Tibial nerve (tissue), 4 donors: ENCODE measurements around the gene CACNA1S. TPM values are rescaled to one million over a fixed set of nuclear protein-coding genes. Genes with fewer than 3 reads are reported as not detected.

Experiments used
- DNase-seq, 2 donors: peaks; one replicate each; pipeline ENCODE4 v3.0.0-alpha.2; 2019; ENCODE audit warnings: low spot score in 2 of 2
- H3K27ac ChIP-seq, 4 donors: fragments of 200-600 bp; sonication (generic) in 3 of 4; one replicate each; pipeline ENCODE4 v1.5.1; 2017 to 2019; ENCODE audit warnings: mild to moderate bottlenecking in 1 of 4
- H3K27me3 ChIP-seq, 2 donors: fragments of 200-600 bp; sonication (generic) in 1 of 2; one replicate each; pipeline versions ENCODE4 v1.5.1 to v1.6.0; 2017 to 2019
- H3K36me3 ChIP-seq, 3 donors: fragments of 200-600 bp; sonication (generic); one replicate each; pipeline ENCODE4 v1.5.1; 2018 to 2019
- H3K4me1 ChIP-seq, 4 donors: fragments of 200-600 bp; sonication (generic) in 3 of 4; one replicate each; pipeline ENCODE4 v1.5.1; 2017 to 2019
- H3K4me3 ChIP-seq, 4 donors: fragments of 200-600 bp; sonication (generic) in 3 of 4; one replicate each; pipeline ENCODE4 v1.5.1; 2017 to 2019; ENCODE audit warnings: mild to moderate bottlenecking in 1 of 4, moderate library complexity in 1 of 4
- H3K9me3 ChIP-seq, 4 donors: fragments of 200-600 bp; sonication (generic) in 3 of 4; one replicate each; pipeline ENCODE4 v1.5.1; 2017 to 2019
- EP300 ChIP-seq, 2 donors: sonication (generic); formaldehyde crosslinking; IDR thresholded peaks; one replicate each; pipeline ENCODE4 v1.6.1; 2017; ENCODE audit warnings: antibody characterized with exemption in 2 of 2, mild to moderate bottlenecking in 1 of 2
- POLR2A ChIP-seq, 2 donors: fragments of 450-650 bp; IDR thresholded peaks; one replicate each; pipeline ENCODE4 v1.6.1; 2017; ENCODE audit warnings: antibody characterized with exemption in 2 of 2, mild to moderate bottlenecking in 2 of 2, moderate library complexity in 2 of 2
- WGBS, 2 donors: methylation state at CpG; one replicate each; pipeline ENCODE4 v1.1.5; 2018; 5-methylcytosine and 5-hydroxymethylcytosine counted together
- total RNA-seq, 4 donors: library from RNA; depleted of rRNA; stranded (reverse); fragments of >200 nt; gene quantifications; one replicate each; pipeline ENCODE4 v1.1.0, GENCODE V29; 2016
- TF ChIP-seq, protein P1 (sequence below), 5 experiments: fragments of 200-600 bp in 3 of 5; fragments of 450-650 bp in 2 of 5; sonication (generic) in 3 of 5; IDR thresholded peaks; one replicate each; pipeline ENCODE4 v1.5.1; 2016 to 2019; ENCODE audit warnings: antibody characterized with exemption in 5 of 5, mild to moderate bottlenecking in 3 of 5, moderate library complexity in 2 of 5

The CACNA1S gene
- total RNA-seq, 4 donors from 2014 or later, result not detected

DNA sequence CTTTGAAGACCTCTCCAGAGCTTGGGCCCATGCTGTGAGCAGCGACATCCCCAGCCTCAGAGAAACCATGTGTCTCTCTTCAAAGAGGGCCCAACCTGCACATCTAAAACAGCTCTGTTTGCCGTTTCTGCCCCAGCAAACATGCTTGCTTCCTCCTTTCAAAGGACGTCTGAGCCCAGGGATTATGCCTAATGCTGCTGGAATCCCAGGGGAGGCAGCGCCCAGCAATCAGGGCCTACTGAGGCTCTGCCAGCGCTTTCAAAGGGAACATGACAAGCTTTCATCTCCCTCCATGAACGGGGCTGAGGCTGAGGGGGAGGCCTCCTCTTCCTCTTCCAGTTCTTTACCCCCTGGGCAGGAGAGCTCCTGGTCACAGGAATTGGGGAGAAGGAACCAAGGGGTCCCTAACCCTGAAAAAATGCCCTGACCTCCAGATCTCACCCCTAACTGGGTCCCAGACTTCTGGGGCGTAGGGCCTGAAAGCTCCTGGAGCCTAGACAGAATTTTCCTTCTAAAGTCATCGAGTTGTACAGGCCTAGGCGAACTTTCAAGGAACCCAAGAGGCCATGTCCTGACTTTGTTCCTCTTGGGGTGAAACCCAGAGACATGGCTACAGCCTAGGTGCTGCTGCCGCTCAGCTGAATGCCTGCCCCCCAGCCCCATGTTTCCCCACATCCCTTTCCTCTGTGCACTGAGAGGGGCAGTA lies 28.2 kb upstream of the CACNA1S start:
- no peaks in the 10 kb centered on the region for H3K27me3 ChIP-seq
- no peak overlapping the region for H3K4me3 ChIP-seq
- 77 to 86% methylated on average over 10 of the region's 10 CpGs for WGBS, 2 donors
- TF ChIP-seq EP300 (IDR thresholded peaks at IDR 0.05) (no peak), POLR2A (IDR thresholded peaks at IDR 0.05) (no peak)
- TF ChIP-seq, protein P1, sequence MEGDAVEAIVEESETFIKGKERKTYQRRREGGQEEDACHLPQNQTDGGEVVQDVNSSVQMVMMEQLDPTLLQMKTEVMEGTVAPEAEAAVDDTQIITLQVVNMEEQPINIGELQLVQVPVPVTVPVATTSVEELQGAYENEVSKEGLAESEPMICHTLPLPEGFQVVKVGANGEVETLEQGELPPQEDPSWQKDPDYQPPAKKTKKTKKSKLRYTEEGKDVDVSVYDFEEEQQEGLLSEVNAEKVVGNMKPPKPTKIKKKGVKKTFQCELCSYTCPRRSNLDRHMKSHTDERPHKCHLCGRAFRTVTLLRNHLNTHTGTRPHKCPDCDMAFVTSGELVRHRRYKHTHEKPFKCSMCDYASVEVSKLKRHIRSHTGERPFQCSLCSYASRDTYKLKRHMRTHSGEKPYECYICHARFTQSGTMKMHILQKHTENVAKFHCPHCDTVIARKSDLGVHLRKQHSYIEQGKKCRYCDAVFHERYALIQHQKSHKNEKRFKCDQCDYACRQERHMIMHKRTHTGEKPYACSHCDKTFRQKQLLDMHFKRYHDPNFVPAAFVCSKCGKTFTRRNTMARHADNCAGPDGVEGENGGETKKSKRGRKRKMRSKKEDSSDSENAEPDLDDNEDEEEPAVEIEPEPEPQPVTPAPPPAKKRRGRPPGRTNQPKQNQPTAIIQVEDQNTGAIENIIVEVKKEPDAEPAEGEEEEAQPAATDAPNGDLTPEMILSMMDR (IDR thresholded peaks at IDR 0.05), result no peak
- H3K4me1 ChIP-seq, result peaks cover 0 to 46% (median 19%) of the 10 kb centered on the region in 4 donors
- no peak overlapping the region for H3K27ac ChIP-seq
- H3K9me3 ChIP-seq, result no peaks in the 10 kb centered on the region
- H3K36me3 ChIP-seq, result peaks cover 0 to 83% (median 0%) of the 10 kb centered on the region in 3 donors
- no peak for DNase-seq

DNA sequence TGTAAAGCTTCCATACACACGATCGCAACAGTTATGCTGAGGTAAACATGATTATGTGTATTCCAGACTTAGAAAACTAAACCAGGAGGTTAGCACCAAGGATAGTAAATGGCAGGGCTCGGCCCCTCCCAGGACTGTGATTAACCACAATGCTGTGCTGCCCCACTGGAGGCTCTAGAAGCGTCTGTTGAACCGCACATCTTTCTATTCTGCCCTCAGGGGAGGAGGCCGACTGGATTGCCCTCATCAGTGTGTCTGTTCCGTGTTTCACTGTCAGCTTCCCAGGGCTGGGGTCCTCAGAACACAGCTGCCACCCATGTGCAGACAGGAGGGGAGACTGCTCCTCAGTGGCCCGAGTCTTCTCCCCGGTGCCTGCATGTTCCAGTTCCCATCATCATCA lies 27.5 kb upstream of the CACNA1S start:
- Histone ChIP-seq H3K27me3 (no peaks in the 10 kb centered on the region), H3K36me3 (peaks cover 0 to 83% (median 0%) of the 10 kb centered on the region in 3 donors), H3K27ac (no peak overlapping the region), H3K9me3 (no peaks in the 10 kb centered on the region), H3K4me1 (peaks cover 0 to 46% (median 19%) of the 10 kb centered on the region in 4 donors), H3K4me3 (no peak overlapping the region)
- no peak for DNase-seq
- TF ChIP-seq POLR2A (IDR thresholded peaks at IDR 0.05) (no peak), EP300 (IDR thresholded peaks at IDR 0.05) (no peak)
- TF ChIP-seq, protein P1 (IDR thresholded peaks at IDR 0.05), result no peak
- WGBS, 2 donors, result 87 to 93% methylated on average over 9 of the region's 9 CpGs

DNA sequence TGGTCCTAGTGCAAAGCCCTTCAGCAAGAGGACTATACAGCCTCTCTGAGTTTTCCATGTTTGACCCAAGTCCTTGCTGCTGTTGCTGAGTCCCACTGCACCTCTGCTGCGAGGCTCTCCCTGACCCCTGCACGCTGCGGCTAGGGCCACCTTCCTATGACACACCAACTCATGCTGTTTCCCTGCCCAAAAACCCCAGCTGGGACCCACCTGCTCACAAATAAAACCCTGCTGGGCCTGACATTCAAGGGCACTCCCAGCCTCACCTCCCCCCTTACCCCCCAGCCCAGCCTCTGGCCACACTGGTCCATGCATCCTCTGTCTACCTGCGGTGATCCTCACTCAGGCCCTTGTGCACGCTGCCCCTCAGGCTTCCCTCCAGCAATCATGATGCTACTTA lies 27.1 kb upstream of the CACNA1S start:
- Histone ChIP-seq H3K4me3 (no peak overlapping the region), H3K27me3 (no peaks in the 10 kb centered on the region), H3K9me3 (no peaks in the 10 kb centered on the region), H3K36me3 (peaks cover 0 to 83% (median 0%) of the 10 kb centered on the region in 3 donors), H3K27ac (no peak overlapping the region), H3K4me1 (peaks cover 0 to 46% (median 19%) of the 10 kb centered on the region in 4 donors)
- WGBS, 2 donors, result 90 to 98% methylated on average over 5 of the region's 5 CpGs
- DNase-seq, result no peak
- TF ChIP-seq EP300 (IDR thresholded peaks at IDR 0.05), result no peak
- no peak for TF ChIP-seq POLR2A (IDR thresholded peaks at IDR 0.05)
- TF ChIP-seq, protein P1 (IDR thresholded peaks at IDR 0.05), result no peak

DNA sequence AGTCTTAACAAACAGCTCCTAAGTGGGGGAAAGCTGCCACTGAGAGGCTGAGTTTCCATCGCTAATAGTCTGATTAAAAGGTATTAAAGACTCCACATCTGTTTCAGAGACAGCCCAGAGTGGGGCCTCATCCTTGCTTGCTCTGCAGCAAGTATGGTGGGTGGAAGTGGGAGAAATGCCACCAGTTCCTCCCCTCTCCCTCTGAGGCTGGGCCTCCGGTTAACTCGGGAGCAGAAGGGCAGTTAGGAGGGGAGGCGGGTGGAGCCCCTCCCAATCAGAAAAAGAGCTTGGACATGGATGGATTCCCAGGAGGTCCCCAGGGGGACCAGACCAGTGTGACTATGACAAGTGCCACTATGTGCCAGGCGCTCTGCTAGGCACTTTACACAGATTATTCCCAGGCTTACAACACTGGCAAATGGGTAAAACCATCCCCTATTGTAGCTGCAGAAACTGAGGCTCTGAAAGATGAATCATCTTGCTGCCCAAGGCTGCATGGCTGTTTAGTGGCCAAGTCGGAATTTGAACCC lies 26.1 kb upstream of the CACNA1S start:
- TF ChIP-seq EP300 (IDR thresholded peaks at IDR 0.05), result no peak
- TF ChIP-seq, protein P1 (IDR thresholded peaks at IDR 0.05), result no peak
- TF ChIP-seq POLR2A (IDR thresholded peaks at IDR 0.05), result no peak
- Histone ChIP-seq H3K4me3 (no peak overlapping the region), H3K27me3 (no peaks in the 10 kb centered on the region), H3K9me3 (no peaks in the 10 kb centered on the region), H3K4me1 (peaks cover 0 to 46% (median 19%) of the 10 kb centered on the region in 4 donors), H3K36me3 (peaks cover 0 to 83% (median 0%) of the 10 kb centered on the region in 3 donors), H3K27ac (peak overlapping the region; percentile 25 to 87 (median 58))
- DNase-seq, result no peak
- 47 to 70% methylated on average over 5 to 6 of the region's 6 CpGs for WGBS, 2 donors
